Activated CD4-positive, alpha-beta T cell treated with anti-CD3 and anti-CD28 coated beads, Interleukin-2, Interleukin-6, amounts not matched to agents 100 ng/mL and 50 ng/mL, durations not matched to agents 16 hours and 8 hours (primary cell): Measurements from ENCODE around the gene YPEL2.
A peak's percentile ranks its signal among the peaks of the same experiment; 100 is the strongest.

Source experiments
- DNase-seq: peaks from one replicate; pipeline ENCODE4 v3.0.0-alpha.2; 2020

The YPEL2 gene

DNA sequence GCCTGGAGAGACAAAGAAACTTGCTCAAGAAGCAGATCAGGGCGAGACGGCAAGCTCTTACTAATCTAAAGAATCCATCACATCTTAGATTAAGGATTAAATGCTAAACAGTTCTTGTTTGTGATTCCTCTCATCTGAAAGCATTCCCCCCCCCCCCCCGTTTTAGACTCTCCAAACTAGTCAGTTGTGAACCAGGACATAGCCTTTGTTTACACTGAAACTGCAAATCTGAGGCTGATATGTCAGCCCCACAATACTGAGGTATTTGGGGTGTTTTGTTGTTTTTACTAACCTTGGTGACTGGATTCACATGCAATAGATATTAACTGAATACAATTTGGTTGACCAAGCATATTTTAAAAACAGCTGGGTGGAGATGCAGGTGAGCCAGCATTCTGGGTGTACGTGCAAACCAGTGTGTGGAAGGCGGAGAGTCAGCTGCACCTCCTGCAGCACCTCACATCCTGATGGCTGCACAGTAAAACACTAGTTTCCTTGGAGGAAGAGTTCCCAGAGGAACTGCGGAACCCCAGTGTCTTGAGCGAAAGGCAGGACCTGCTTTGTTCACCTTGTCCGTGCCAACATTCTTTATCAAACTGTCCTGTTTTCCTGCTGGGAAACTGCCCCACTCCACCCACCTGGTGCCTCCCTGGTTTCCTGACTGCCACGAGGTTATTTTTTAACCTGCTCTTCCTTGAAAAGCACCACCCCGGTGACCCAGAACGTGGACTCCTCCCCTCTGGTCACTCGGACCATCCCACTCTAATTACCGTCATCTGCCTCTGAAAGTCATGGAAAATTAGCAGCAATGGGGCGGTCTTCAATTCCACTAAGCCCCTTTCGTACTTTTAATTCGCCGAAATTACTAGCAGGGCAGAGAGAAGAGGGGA, 1.2 kb upstream of the YPEL2 start:
- DNase-seq, result peak; percentile 28

DNA sequence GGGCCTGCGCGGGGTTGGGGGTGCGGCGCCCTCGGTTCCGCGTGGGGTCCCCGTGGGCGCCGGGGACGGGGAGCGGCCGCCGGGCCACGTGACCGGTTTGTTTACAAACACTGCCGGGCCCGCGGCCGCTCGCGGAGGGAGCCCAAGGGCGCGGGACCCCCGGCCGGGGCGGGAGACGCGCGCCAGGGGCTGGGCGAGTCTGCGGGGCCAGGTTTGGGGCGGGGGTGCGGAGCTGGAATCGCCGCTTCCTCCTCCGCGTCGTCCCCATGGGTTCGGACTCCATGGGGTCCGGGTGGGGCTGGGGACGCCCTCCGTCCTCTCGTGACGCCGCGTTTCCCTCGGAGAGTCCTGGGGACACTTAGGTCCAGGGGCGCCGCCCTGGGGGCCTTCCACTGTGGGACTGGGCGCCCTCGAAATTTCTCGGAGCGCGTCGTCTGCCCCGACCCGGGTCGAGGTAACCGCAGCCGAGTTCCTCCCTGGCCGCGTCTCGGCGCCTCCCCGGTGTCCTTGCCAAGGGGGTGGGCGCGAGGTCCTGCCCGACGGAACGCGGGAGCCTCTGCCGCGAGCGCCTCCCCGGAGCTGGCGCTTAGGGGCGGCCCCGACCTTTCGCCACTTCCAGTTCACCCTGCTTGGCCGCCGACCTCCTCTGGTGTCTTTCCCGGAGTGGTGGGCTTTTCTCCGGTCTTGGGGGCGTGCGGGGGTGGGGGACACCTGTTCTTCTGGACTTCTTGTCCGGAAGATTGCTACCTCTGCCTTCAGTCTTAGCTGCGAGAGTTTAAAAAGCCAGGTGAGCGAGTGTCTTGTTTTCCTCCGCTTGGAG, 684 bp downstream of the YPEL2 start:
- DNase-seq, result no peak

DNA sequence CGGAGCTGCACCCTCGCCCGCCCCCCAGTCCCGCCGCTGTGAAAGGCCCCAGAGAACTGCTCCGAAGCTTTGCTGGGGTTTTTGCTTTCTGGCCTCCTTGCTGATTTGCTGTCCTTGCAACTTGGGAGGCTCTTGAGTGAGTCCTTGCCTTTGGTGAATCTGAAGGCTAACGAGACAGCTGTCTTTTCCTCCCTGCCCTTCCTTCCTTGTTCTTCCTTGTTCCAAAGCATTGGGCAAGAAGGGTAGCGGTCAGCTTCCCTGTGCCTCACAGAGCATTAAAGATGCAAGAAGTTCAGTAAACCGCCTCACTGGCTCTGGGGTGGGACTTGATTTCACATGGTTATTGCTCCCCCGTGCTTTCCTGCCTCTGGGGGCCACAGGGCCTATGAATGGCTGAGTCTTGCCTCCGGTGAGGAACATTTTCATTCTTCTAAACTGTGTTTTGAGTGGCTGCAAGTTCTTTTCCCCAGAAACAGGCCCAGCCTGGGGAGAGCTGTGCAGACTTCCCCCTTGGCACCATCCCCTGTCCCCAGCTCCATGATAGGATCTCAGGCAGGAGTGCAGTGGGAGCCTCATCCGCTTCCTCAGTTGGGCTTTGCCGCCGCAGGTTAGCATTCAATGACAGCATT, 1.4 kb downstream of the YPEL2 start:
- no peak for DNase-seq

DNA sequence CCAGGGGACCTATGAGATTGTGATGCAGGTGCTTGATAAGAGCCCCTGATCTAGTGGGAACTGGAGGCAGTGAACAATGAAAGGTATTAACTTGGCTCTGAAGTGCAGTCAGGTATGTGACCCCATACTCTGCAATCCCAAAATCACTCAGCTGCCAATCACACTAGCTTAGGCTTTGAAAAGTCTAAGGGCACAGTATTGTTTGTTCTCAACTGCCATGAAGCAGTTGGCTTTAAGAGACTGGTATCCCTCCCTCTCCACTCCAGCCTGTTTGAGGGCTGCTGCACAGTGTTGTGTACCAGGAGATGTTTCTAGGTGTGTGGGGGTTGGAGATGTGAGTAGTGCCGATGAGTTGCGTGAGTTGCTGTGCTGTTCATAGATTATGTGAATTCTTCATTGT, 2.4 kb downstream of the YPEL2 start:
- no peak for DNase-seq

DNA sequence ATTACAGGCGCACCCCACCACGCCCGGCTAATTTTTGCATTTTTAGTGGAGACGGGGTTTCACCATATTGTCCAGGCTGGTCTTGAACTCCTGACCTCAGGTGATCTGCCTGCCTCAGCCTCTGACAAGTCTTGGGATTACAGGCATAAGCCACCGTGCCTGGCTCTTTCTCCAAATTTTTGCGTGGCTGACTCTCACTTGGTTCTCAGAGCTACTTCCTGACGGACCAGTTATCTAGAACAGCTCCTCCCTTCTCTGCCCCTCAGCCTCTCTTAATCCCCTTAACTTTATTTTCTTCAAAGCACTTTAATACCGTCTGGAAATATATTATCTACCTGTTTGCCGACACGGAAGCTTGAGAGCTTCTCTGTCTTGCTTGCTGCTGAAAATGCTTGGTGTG, 4.2 kb downstream of the YPEL2 start:
- DNase-seq, result no peak

DNA sequence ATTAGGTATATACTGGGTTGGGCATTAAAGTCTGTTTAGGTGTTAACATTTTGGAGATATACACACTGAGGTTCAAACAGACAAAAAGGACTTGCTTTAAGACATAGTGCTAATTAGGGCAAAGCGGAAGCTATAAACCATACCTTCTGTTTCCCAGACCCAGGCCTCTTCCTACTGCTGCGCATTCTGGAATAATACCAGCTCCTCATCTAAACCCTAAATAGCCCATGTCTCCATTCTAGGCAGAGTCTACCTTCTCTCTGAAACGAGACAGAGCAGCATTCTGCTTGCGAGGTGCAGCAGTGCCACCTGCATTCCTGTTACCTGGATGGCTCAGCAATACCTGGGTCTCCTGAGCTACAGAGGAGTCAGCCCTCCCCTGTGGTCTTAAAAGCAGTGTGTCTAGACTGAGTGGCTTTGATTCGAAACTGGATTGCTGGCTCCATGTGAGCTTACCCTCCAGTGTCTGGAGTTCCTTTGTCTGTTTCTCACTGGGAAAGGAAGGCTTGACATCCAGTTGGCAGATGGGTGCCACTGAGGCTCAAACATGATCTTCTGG, 6.4 kb downstream of the YPEL2 start:
- no peak for DNase-seq

DNA sequence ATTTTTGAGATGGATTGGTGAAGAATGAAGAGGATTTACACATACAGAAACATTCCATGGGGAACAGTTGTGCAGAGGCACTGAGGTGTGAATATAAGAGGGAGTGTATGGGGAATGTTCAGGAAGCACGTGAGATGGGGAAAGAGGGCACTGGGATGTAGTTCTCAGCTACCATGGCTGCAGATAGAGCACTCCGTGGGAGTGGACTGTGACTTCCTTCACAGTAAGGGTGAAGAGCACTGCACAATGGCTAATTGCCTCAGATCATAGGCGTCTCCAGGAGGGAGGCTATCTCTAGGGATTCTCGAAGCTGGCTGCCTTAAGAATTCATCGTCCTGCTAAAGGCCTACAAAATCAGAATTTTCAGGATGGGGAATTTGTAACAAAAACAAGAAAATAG, 7.0 kb downstream of the YPEL2 start:
- no peak for DNase-seq

DNA sequence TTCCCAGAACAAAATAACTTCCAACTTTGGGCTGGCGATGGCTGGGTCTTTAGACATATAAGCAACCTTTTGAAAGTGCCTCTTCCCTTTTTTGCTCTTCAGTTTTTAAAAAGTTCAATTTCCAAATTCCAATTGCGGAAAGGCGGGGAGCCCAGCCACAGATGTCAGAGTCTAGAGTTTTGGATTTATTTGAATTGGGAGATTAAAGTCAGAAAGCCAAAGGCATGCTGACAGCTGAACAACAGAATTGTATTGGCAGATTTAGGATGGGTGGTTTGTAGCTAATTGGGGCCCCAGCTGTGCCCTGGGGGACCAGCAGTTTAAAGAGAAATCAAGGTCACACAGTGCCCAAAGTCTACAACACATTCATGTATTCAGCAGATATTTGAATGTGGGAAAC, 10.5 kb downstream of the YPEL2 start:
- no peak for DNase-seq

DNA sequence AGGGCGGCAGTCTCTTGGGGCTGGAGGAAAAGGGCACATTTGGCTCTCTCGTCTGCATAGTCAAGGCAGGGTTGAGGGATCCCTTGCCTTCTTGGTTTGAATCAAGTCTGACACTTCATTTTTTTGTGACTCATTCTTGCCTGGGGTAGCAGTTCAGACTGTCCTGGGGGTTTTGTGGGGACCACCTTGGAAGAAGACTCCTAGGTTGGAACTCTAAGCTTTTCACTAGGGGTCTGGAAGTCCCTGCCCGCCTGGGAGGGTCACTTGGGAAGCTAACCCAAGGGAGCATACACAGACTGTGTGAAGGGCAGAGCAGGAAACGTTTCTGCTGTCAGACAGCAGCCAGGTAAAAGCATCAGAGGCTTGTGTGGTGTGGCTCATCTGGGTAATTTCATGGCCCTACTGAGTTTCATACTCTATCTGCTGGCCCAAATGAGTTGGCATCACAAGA, 11.3 kb downstream of the YPEL2 start:
- peak; percentile 84 for DNase-seq

DNA sequence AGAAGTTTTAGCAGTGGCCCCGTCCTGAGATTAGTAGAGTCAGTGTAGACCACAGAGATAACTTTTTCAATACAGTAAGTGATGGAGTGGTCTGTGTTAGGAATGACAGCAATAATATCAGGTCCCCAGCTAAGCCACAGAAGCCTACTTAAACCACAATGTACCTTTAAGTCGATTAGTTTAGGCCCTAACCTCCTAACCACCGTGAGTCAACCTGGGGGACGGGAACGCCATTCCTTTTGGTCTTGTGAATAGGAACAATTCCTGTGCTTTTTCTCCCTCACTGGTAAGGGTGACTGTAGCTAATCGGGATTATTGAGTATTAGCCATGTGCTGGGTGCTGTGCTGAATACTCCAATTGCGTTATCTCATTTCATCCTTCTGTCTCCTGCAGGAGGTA, 14.0 kb downstream of the YPEL2 start:
- no peak for DNase-seq

DNA sequence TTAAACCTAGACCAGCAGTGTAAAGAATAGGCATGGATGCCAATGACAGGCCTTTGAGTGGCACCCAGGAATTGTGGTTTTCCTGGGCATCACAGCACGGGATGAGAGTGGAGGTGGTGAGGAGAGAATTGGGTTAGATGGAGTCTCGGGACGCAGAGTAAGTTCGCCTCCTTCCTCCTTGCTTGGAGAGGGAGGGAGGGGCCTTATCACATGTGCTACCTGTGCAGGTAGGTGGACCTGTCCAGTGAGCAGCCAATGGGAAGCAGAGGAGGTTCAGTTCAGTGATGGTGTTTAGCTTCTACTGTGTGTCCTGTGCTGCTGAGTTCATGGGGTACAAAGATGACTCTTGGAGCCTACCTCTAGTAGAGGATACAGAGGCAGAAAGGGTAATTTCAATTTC, 14.9 kb downstream of the YPEL2 start:
- no peak for DNase-seq

DNA sequence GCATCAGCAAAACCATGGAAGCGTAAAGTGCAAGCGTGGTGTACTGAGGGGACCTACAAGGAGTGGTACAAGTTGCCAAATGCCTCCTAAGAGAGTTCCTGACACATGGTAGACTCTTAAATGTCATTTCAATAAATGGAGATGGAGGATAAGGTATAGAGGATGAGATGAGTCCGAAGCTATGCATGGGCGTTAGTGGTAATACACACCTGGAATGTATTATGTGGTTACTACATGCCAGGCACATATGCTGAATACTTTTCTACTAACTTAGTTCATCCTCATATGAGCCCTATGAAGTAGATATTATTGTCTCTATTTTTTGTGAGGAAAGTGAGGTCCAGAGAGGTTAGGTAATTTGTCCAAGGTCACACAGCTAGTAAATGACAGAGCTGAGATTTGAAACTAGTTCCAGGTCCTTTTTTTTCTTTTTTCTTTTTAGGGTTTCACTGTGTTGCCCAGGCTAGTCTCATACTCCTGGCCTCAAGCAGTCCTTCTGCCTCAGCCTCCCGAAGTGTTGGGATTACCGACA, 15.5 kb downstream of the YPEL2 start:
- no peak for DNase-seq

DNA sequence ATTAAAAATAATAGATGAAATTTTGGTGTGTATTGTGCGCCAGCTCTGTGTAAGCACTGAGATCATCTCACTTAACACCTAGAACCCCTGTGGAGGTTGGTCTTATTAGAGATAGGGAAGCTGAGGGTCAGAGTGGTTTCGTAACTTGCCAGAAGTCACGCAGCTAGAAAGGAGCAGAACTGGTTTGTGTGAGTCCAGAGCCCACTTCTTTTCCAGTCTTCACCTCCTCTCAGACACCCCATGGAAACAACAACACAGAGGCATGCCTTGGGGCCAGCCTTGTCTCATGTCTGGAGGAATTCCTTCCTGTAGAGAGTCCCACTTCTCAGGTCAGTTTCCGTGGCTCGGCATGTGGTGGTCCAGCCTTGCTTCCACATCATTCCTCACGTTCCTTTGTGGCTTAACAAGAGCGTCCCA, 16.5 kb downstream of the YPEL2 start:
- no peak for DNase-seq

DNA sequence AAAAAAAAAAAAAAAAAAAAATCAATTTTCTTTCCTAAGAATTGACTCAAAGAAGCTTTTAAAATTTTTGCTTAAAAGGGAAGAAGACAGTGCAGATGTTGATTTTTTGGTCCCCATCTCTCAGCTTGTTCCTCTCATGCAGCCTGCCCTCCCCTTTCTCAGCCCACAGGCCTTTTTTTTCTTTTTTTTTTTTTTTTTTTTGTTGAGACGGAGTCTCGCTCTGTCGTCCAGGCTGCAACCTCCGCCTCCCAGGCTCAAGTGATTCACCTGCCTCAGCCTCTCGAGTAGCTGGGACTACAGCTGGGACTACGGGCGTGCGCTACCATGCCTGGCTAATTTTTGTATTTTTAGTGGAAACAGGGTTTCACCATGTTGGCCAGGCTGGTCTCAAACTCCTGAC, 17.7 kb downstream of the YPEL2 start:
- DNase-seq, result no peak

DNA sequence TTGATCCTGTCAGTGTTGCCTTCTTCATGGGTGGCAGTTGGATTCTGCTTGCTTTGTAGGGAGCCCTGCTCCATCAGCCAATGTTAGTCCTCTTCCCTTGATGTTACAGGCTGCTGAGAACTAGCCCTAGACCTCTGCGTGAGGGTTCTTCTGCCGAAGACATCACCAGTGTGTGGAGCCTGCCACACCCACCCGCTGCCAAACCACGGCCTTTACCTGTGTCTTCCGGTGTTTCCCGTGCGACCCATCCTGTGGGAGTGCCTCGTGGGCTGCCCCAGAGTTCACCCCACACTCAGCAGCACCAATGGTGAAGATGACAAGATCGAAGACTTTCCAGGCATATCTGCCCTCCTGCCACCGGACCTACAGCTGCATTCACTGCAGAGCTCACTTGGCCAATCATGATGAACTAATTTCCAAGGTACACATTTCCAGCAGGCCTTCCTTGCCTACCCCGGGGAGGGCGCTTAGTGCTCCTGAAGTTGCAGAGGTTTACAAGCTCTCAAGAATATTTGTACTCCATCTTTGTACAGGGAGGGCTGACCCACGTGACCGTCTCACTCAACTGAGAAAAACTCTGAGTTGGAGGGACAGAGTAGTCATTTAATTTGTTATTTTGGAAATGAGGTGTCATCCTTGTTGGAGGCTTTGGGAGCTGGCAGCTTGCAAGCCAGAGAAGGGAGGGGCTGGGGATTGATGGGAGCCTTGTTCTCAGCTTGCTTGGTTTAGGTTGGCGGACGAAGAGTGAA, 21.8 kb downstream of the YPEL2 start:
- no peak for DNase-seq

DNA sequence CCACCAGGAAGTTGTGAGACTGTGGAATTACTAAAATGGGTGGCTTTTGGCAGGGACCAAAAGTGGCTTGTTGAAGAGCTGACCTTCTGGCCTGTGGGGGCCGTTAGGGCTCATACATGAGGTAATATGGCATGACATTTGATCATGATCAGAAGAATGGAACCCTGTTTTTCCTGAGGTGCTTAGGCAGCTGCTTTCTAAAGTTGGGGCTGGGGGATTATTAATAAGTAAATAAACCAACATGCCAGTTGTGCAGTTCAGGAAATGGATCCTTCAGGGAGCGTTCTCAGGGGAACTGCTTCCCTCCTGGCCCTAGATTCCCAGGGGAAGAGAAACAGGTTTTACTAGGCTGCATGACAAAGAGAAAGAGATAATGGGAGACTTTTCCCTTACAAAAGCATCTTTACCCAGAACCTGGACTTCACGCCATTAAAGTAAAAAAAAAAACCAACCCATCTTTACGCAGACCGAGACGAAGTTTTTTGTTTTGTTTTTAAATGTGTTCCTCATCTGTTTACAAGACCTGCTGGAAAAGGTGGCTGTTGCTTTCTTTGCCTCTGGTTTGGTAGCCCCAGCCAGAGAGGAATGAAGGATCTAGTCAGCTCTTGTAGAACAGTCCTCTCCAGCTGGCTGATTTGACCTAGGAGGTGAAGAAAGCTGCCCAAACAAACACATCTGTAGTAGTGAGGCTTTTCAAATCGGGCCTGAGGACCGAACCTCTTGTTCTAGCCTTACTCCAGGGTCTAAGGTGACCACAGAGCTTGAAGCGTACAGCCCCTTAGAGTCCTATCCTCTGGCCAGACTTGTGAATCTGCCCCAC, 22.7 kb downstream of the YPEL2 start:
- no peak for DNase-seq

DNA sequence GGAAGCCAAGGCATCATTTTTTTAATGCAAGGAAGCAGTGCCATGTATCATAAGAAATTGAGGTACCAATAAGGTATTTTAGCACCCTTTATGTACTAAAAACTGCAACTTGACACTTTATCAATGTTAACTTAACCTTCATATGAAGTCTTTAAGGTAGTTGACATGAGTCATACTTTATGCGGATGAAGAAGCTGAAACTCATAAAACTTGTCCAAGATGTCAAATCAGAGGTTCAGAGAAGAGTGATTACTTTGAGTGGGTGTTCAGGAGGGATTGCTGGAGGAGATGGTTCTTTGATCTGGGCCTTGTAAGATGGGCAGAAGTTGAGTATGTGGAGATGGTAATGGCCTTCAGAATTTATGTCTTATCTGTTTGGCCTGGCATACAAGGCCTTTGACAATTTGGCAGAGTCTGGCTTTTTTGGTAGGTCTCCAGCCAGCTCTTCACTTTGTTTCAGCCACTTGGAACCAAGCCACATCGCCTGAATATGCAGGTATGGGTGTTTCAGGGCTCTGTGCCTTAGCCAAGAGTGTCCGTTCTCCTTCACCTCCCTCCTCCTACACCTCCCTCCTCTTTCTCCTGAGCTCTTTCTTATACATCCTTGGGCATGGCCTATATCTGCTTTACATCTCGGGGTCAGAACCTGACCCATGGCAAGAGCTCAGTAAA, 23.7 kb downstream of the YPEL2 start:
- no peak for DNase-seq

DNA sequence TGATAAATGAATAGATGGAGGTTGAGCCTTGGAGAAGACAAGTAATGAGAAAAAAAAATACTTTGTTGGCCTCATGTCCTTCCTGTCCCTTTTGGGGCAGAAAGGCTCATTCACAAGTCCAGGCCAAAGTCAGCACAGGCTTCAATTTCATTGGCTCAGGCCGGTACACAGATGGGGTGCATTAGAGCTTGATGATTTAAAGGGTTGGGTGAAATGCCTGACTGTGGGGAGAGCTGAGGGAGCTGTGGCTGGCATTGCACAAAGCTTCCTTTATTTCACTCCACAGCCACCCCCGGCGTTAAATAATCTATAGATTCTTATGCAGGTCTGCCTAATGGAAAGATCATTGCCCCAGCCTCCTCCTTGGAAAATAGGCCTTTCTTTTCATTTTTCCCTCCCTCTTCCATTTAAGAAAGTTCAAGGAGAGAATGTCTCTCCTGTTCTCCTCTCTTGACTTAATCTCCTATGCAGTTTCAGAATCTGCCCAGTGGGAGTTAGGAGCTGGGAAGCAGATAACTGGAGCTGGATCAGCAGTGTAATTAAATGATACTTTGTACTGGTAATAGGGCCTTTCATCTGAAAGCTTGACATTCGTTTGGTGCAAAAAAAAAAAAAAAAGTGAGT, 24.4 kb downstream of the YPEL2 start:
- DNase-seq, result no peak

DNA sequence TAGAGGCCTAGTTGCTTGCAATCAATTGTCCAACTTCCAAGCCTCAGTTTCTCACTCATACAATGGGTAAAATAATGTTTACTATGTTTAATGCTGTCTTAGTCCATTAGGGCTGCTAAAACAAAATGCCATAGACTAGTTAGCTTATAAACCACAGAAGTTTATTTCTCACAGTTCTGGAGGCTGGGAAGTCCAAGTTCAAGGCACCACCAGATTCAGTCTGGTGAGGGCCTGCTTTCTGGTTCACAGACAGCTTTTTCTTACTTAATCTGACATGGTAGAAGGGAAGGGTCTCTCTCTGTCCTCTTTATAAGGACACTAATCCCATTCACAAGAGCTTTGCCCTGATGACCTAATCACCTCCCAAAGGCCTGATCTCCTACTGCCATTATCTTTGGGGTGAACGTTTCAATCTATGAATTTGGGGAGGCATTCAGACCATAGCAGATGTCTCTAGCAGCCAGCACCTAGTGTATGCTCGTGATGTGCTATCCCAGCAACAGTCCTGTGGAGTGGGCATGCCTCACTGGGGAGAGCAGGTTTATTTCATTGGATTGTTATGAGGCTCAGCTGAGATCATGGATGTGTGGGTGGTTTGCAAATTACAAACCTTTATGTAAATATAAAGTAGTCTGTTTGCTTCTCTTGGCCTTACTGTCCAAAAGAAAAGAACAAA, 25.2 kb downstream of the YPEL2 start:
- no peak for DNase-seq

DNA sequence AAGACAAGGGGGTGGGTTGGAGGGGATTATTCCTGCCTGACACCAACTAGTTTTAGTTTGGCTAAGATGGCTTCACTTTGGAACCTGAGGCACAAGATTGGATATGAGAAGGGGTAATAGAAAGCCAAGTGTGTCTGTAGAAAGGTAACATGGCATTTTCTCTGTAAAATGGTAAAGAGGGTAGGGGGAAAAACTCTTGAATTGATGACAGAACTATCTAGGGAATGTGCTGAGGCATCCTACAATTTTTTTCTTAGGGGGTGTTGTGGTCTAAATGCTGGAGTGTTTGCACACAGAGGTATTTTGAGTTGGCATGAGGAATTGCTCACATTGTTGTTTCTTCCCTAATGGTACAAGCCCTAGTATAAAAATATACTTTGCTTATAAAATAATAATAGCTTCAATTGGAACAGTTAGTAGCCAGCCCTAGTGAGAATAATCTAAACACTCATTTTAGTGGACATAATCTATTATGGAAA, 25.8 kb downstream of the YPEL2 start:
- DNase-seq, result no peak
